NCI-H1436 (cell line): Measurements from ENCODE around the gene CHAD.
"Not testable (repeated sequence)": the region's sequence is repeated elsewhere in the genome, so short reads cannot be mapped to it uniquely, and the experiment has no call there.

Experiments used
- DNase-seq: peaks from one replicate; lab custom pipeline; 2025; lab: John Stamatoyannopoulos, UW

The CHAD gene

DNA sequence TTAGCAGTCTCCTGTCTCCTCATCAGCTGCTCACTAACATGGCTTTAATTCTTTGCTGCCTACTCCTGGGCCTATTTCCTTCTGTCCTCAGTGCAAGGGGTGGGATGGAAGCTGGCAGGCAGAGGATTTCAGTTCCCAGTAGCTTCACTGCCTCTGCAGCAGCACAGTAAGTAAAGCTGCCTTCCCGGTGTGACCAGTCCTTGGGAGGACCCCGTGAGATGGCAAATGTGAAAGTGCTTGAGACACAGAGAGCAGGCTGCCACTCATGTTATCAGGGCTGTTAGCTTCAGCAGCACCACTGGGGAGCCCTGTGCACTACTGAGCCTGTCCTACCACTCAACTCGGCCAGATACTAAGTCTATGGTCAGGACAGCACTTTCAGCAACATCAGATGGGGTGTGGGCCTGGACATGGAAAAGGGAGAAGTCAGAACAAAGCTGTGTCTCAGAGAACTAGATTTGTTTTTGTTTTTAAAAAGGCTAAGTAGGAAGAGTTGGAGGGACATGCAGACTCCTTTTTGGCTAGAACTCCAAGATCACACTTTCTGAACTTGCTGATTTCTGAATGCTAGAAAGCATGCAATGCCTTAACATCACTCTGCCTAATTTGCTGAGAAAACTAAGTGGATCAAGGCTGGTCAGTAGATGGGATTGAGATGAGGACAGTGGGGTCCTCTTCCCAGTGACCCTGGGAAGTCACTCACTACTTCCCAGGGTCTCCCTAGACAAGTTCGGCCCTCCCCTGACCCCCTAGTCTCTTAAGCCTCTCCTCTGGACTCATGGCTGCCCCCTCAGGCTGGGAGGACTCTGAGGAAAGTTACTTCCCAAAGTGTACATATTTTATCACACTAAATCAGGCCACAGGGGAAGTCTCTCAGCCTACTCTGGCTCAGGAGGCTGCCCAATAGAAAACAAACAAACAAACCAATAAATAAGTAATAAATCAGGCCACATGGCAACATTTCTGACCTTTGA lies 41.6 kb downstream of the CHAD start:
- DNase-seq, result no peak

DNA sequence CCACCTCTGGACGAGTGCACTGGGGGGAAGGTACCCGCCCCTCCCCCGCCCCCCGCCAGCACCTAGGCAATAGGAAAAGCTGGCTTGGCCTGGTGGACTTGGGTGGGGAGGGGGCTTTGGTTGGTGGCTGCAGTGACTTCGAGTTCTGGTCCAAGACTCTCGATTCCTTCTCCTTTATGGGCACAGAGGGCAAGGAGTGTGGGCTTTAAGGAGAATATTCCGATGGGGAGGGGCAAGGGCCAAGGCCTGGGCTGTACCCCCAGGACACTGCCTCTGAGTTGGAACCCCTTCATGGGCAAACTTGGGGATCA lies 42.3 kb downstream of the CHAD start:
- no peak for DNase-seq

DNA sequence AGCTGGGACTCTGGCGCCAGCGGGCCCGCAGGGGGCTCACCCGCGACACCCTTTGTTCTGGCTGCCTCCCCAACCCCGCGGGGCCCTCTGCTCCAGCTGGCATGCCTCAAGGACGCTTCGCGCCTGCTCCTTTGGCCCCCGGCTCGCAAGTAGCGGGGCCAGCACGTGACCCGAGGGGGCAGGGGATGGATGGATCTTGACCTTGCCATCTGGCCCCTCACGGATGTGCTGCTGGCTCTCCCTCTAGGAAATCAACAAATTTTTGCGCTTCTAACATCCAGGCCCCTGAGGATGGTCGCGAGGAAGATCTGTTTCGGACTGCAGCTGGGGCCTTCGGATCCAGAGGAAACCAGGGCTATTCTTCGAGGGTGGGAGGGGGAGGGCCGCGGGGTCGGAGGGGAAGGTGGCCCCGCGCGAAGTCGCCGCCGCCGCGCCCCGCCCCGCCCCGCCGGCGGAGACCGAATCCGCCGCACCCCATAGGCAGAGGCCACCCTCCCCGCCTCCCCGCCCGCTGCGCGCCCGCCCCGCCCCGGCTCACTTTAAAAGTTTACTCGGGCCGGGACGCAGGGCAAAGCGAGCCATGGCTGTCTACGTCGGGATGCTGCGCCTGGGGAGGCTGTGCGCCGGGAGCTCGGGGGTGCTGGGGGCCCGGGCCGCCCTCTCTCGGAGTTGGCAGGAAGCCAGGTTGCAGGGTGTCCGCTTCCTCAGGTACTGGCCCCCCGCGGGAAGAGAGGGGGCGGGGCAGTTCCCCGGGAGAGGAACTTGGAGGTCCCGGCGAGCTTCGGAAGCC lies 42.8 kb downstream of the CHAD start, which contains the start of gene ACSF2:
ACSF2 (plus strand) TSS at position 537 of the 790 bp plus-strand sequence; CDS start at position 581, 44 bp downstream.
- no peak for DNase-seq

DNA sequence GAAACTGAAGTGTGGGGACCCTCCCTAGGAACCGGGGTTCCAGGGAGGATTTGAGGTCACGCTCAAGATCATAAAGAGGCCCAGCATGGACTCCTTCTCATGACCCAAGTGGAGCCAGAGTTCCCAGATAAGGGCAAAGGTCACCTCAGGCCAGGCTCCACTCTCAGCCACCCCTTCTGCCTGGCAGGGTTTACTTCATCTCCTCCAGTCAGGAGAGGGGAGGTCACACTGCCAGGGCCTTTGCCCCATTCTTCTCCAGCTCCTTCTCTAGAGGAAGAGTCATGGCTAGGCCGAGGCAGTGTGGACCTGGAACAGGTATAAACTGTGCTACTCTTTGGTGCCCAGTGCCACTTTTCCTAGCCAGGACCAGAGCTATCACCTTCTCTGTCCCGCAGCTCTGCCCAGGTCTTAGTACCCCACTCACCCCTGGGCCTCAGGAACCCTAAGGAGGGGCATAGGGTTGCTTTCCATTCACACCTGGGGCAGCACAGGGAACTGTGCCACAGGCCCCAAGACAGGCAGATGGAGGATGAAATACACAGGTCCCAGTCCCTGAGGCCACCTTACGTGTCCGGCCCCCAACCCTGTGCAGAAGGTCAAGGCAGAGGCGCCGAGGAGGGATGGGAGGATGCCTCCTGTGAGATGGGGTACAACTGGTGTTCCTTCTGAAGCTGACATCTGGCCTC lies 43.5 kb downstream of the CHAD start:
- no peak for DNase-seq

DNA sequence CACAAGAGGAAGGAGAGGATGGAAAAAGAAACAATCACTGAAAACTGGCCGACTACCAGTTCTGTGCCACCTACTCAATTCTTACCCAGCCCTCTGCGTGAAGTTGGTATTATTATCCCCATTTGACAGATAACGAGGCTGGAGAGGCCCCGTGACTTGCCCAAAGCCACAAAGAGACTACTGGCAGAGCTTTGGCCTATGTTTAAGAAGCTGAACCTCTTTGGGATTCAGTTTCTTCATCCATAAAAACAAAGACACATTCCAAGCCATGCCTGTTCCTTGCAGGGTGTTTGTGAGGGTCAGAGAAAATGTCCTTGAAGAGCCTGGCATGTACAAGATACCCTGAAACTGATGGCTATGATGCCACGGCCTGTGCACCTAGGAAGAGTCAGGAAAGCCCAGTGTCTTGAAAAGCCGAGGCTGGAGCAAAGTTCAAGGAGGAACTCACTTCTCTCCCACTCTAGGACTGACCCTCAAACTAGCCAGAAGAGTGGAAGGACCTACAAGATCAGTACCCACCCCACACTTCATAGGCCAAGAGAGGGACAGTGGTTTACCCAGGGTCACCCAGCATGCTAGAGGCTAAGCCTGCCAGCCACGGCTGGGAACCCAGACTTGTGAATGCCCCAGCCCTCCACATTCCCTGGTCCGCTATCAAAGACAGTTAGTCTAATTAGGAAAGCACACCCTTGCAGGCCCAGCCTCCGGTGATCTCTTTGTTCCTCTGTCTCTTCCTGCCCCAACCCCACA lies 44.3 kb downstream of the CHAD start:
- DNase-seq, result no peak

DNA sequence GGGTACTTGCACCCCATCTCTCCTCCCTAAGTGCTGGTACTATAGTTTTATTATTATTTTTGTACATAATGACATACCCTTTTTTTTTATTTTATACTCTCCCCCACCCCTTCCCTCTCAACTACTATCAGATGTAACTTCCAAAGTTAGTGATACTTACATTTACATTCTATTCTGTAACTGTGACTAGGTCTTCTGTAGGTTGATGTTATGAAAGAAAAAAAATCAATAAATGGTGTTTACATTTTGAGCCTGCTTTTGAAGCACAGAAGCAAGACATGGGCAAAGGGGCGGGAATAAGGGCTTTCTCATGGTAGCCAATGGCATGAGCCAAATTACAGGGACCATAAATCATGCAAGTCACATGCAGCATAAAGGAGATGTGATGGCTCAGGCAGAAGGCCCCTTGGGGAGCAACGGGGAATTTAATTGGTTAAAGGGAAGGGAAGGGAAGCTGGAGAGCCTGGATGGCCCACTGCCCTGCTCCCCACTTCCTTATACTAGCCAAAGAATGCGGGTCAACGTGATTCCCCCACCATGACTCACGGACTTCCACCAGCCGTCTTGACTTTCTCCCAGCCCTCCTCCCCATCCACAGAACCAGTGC lies 45.0 kb downstream of the CHAD start:
- DNase-seq, result peak; percentile 56

DNA sequence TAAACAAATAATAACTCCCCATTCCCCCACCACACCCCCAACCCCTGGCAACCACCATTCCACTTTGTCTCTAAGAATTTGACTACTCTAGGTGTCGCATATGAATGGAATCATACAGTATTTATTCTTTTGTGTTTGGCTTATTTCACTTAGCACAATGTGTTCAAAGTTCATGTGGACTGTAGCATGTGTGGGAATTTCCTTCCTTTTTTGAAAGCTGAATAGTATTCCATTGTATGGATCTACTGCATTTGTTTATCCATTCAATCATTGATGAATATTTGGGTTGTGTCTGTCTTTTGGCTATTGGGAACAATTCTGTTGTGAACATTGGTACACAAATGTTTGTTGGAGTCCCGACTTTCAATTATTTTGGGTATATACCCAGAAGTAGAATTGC lies 45.9 kb downstream of the CHAD start:
- DNase-seq, result no peak

DNA sequence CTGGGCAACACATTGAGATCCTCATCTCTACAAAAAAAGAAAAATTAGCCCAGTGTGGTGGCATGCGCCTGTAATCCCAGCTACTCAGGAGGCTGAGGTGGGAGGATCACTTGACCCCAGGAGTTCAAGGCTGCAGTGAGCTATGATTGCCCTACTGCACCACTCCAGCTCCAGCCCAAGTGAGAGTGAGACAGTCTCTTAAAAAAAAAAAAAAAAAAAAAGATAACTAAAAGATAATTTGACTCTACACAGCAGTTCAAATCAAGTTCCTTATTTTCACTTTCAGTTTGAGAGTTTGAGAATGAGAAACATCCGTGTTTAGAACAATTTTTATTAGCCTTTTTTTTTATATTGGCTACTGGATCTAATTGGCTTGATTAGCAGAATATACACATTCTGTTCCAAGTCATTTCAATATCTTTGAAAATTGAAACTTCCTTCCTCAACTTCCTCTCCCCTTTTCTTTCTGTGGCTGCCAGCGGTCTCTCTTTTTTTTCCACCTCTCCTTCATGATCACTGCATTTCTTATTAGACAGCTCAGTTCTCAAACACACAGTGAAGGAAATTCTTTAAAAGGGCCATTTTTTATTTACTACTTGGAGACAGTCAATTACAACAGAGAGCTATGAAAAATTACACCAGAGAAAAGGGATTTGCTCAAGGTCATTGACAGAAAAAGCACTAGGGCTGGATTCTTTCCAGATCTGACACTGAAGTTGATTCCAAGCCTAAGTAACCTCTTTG lies 47.2 kb downstream of the CHAD start:
- DNase-seq, result no peak

DNA sequence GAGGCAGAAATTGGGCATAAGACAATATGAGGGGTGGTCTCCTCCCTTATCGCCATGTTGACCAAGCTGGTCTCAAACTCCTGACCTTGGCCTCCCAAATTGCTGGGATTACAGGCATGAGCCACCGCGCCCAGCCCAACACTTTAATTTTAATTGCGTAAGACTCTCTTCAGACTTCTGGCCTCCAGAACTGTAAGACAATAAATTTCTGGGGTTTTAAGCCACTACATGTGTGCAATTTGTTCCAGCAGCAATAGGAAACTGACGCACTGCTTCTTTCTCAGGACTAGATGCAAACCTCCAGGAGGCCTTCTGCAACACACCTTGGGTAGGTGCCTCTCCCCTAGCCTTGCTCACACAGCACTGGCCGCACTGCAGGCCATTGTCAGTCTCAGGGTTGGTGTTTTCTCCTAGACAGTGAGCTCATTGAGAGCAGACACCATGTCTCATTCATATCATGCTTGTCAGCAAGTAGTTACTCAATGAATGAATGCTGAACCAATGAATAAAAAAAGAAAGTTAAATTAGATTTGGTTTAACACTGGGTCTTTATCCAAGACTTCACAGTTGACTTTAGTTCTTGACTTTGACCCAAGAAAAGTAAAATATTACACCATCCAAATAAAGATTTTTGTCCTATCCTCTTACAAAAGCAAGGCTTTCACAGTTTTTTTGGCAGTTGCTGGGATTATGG lies 48.1 kb downstream of the CHAD start:
- no peak for DNase-seq

DNA sequence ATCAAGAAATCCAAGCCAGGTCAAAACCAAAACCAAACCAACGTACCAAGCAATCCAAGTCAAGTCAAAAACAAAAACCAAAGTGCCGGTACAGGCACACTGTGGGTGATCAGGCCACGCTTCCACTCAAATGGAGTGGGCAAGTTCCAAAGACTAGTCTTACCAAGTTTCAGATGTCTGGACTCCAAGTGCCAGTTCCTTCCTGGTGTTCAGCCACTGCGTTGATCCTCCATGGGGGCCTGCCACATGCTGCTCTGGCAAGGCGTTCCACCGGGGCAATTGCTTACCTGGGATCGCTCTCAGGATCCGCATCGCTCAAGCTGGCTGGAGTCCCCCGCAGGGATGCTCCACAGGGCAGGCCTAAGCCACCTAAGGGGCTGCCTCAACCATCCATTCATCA lies 49.1 kb downstream of the CHAD start:
- DNase-seq, result not testable (repeated sequence)

DNA sequence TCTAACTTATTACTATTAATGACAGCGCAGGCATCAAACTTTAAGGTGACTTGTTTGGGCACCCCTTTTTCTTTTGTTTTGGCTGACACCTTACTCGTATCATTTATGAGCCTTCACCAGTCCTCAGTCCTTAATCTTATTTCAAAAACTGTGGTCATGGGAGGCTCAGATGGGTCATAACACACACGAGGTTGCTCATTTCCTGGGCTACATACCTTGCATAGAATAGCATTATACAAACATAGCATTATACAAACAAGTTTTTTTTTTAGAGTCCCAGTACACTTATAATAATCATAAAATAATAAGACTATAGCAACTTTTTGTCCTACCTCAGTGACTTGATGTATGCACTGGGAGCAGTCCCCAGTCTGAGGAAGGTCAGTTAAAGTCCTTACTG lies 53.9 kb downstream of the CHAD start:
- no peak for DNase-seq
